ENCODE results near the gene SDR9C7. TPM values are rescaled to one million over a fixed set of nuclear protein-coding genes. Genes with fewer than 3 reads are reported as not detected.
"Not testable (repeated sequence)": the region's sequence is repeated elsewhere in the genome, so short reads cannot be mapped to it uniquely, and the experiment has no call there.

SDR9C7 gene
- total RNA-seq, 2 experiments from 2014 or later = not detected

- Mint-ChIP-seq H3K4me1 (ENCODE audit: low read depth) (peaks cover 3% of the 10 kb centered on the region), H3K9me3 (no peaks in the 10 kb centered on the region), H3K36me3 (no peaks in the 10 kb centered on the region), H3K27me3 (no peaks in the 10 kb centered on the region), H3K4me3 (no peak overlapping the region), H3K27ac (no peak overlapping the region)
- ChIA-PET POLR2A (interaction anchor here (0.6 kb wide), 1 partner anchor 412 kb away, joined by 3 read pairs; no protein-coding TSS in a partner anchor), CTCF (interaction anchor here (1.6 kb wide), 1 partner anchor 60 kb away, joined by 4 read pairs; no protein-coding TSS in a partner anchor)
- intact Hi-C loops (cut with micrococcal nuclease) = no loop called here
- no peak for DNase-seq
Observed at GRCh38 chr12:56927281-56927680, 6.9 kb downstream of the SDR9C7 start.

GRCh38 chr12:56922031-56922430 is 12.2 kb downstream of the SDR9C7 start:
- DNase-seq = no peak
- no peaks in the 10 kb centered on the region for H3K27me3 Mint-ChIP-seq
- POLR2A ChIA-PET = no interaction called here
- intact Hi-C loops (cut with micrococcal nuclease) = no loop called here
- H3K4me1 Mint-ChIP-seq (ENCODE audit: low read depth) = no peaks in the 10 kb centered on the region
- CTCF ChIA-PET = no interaction called here
- H3K4me3 Mint-ChIP-seq = no peak overlapping the region
- peaks cover 13% of the 10 kb centered on the region for H3K9me3 Mint-ChIP-seq
- no peaks in the 10 kb centered on the region for H3K36me3 Mint-ChIP-seq
- no peak overlapping the region for H3K27ac Mint-ChIP-seq

- intact Hi-C loops (cut with micrococcal nuclease) = no loop called here
- H3K36me3 Mint-ChIP-seq = no peaks in the 10 kb centered on the region
- ChIA-PET CTCF (no interaction called here), POLR2A (no interaction called here)
- H3K27me3 Mint-ChIP-seq = no peaks in the 10 kb centered on the region
- H3K9me3 Mint-ChIP-seq = peaks cover 13% of the 10 kb centered on the region
- H3K4me1 Mint-ChIP-seq (ENCODE audit: low read depth) = no peaks in the 10 kb centered on the region
- no peak for DNase-seq
- no peak overlapping the region for H3K27ac Mint-ChIP-seq
- no peak overlapping the region for H3K4me3 Mint-ChIP-seq
Observed at GRCh38 chr12:56921346-56921745, 12.9 kb downstream of the SDR9C7 start.

- H3K27me3 Mint-ChIP-seq; DNase-seq; CTCF ChIA-PET; H3K4me1 Mint-ChIP-seq (ENCODE audit: low read depth); H3K27ac Mint-ChIP-seq; H3K36me3 Mint-ChIP-seq; intact Hi-C loops (cut with micrococcal nuclease); H3K4me3 Mint-ChIP-seq; POLR2A ChIA-PET: not testable (repeated sequence)
- peaks cover 13% of the 10 kb centered on the region for H3K9me3 Mint-ChIP-seq
Observed at GRCh38 chr12:56918139-56918538, 16.1 kb downstream of the SDR9C7 start.

GRCh38 chr12:56916996-56917333 is 17.2 kb downstream of the SDR9C7 start:
- DNase-seq = no peak
- no peak overlapping the region for H3K27ac Mint-ChIP-seq
- H3K9me3 Mint-ChIP-seq = peaks cover 13% of the 10 kb centered on the region
- no peak overlapping the region for H3K4me3 Mint-ChIP-seq
- H3K36me3 Mint-ChIP-seq = no peaks in the 10 kb centered on the region
- CTCF ChIA-PET = no interaction called here
- intact Hi-C loops (cut with micrococcal nuclease) = no loop called here
- peaks cover 2% of the 10 kb centered on the region for H3K27me3 Mint-ChIP-seq
- H3K4me1 Mint-ChIP-seq (ENCODE audit: low read depth) = no peaks in the 10 kb centered on the region
- POLR2A ChIA-PET = no interaction called here

GRCh38 chr12:56916296-56916995 is 17.8 kb downstream of the SDR9C7 start:
- Mint-ChIP-seq H3K27me3 (peaks cover 3% of the 10 kb centered on the region), H3K4me3 (no peak overlapping the region), H3K36me3 (no peaks in the 10 kb centered on the region), H3K4me1 (ENCODE audit: low read depth) (no peaks in the 10 kb centered on the region), H3K27ac (no peak overlapping the region), H3K9me3 (peaks cover 13% of the 10 kb centered on the region)
- CTCF ChIA-PET = interaction anchor here (0.5 kb wide), 1 partner anchor 413 kb away, joined by 3 read pairs; no protein-coding TSS in a partner anchor
- DNase-seq = no peak
- intact Hi-C loops (cut with micrococcal nuclease) = no loop called here
- POLR2A ChIA-PET = no interaction called here

GRCh38 chr12:56914724-56915123 is 19.5 kb downstream of the SDR9C7 start:
- intact Hi-C loops (cut with micrococcal nuclease) = no loop called here
- peaks cover 6% of the 10 kb centered on the region for H3K9me3 Mint-ChIP-seq
- ChIA-PET POLR2A (interaction anchor here (0.6 kb wide), 1 partner anchor 536 kb away, joined by 3 read pairs; no protein-coding TSS in a partner anchor), CTCF (interaction anchor here (0.6 kb wide), 1 partner anchor 400 kb away, joined by 5 read pairs; no protein-coding TSS in a partner anchor)
- H3K36me3 Mint-ChIP-seq = no peaks in the 10 kb centered on the region
- H3K27ac Mint-ChIP-seq = no peak overlapping the region
- DNase-seq = no peak
- H3K4me3 Mint-ChIP-seq = no peak overlapping the region
- H3K4me1 Mint-ChIP-seq (ENCODE audit: low read depth) = no peaks in the 10 kb centered on the region
- H3K27me3 Mint-ChIP-seq = peaks cover 9% of the 10 kb centered on the region

GRCh38 chr12:56914256-56914655 is 20.0 kb downstream of the SDR9C7 start:
- Mint-ChIP-seq H3K36me3 (no peaks in the 10 kb centered on the region), H3K27me3 (peaks cover 9% of the 10 kb centered on the region), H3K27ac (no peak overlapping the region), H3K4me3 (no peak overlapping the region), H3K9me3 (peaks cover 11% of the 10 kb centered on the region), H3K4me1 (ENCODE audit: low read depth) (no peaks in the 10 kb centered on the region)
- ChIA-PET POLR2A (interaction anchor here (0.6 kb wide), 1 partner anchor 536 kb away, joined by 3 read pairs; no protein-coding TSS in a partner anchor), CTCF (no interaction called here)
- DNase-seq = no peak
- intact Hi-C loops (cut with micrococcal nuclease) = no loop called here

GRCh38 chr12:56909403-56909802 is 24.8 kb downstream of the SDR9C7 start:
- H3K36me3 Mint-ChIP-seq; CTCF ChIA-PET; DNase-seq; intact Hi-C loops (cut with micrococcal nuclease); H3K4me1 Mint-ChIP-seq (ENCODE audit: low read depth); H3K27me3 Mint-ChIP-seq; POLR2A ChIA-PET; H3K4me3 Mint-ChIP-seq; H3K27ac Mint-ChIP-seq: not testable (repeated sequence)
- H3K9me3 Mint-ChIP-seq = peaks cover 17% of the 10 kb centered on the region

- DNase-seq = no peak
- intact Hi-C loops (cut with micrococcal nuclease) = no loop called here
- no peak overlapping the region for H3K4me3 Mint-ChIP-seq
- ChIA-PET CTCF (no interaction called here), POLR2A (no interaction called here)
- no peak overlapping the region for H3K27ac Mint-ChIP-seq
- no peaks in the 10 kb centered on the region for H3K4me1 Mint-ChIP-seq (ENCODE audit: low read depth)
- peaks cover 20% of the 10 kb centered on the region for H3K9me3 Mint-ChIP-seq
- H3K27me3 Mint-ChIP-seq = peaks cover 7% of the 10 kb centered on the region
- no peaks in the 10 kb centered on the region for H3K36me3 Mint-ChIP-seq
Observed at GRCh38 chr12:56908136-56908535, 26.1 kb downstream of the SDR9C7 start.

GRCh38 chr12:56905852-56906251 is 28.4 kb downstream of the SDR9C7 start:
- Mint-ChIP-seq H3K27ac (no peak overlapping the region), H3K9me3 (peaks cover 33% of the 10 kb centered on the region), H3K36me3 (peaks cover 7% of the 10 kb centered on the region), H3K4me3 (no peak overlapping the region), H3K4me1 (ENCODE audit: low read depth) (no peaks in the 10 kb centered on the region), H3K27me3 (peaks cover 3% of the 10 kb centered on the region)
- intact Hi-C loops (cut with micrococcal nuclease) = no loop called here
- CTCF ChIA-PET = no interaction called here
- DNase-seq = no peak
- POLR2A ChIA-PET = no interaction called here

- Mint-ChIP-seq H3K27ac (no peak overlapping the region), H3K27me3 (no peaks in the 10 kb centered on the region), H3K36me3 (peaks cover 11% of the 10 kb centered on the region), H3K4me1 (ENCODE audit: low read depth) (no peaks in the 10 kb centered on the region), H3K4me3 (no peak overlapping the region), H3K9me3 (peaks cover 32% of the 10 kb centered on the region)
- CTCF ChIA-PET = no interaction called here
- no peak for DNase-seq
- POLR2A ChIA-PET = interaction anchor here (0.6 kb wide), 1 partner anchor 310 kb away, joined by 3 read pairs; no protein-coding TSS in a partner anchor
- intact Hi-C loops (cut with micrococcal nuclease) = no loop called here
Observed at GRCh38 chr12:56903374-56903773, 30.8 kb downstream of the SDR9C7 start.

GRCh38 chr12:56901313-56901712 is 32.9 kb downstream of the SDR9C7 start:
- intact Hi-C loops (cut with micrococcal nuclease); POLR2A ChIA-PET; CTCF ChIA-PET; DNase-seq; H3K27ac Mint-ChIP-seq; H3K4me3 Mint-ChIP-seq; H3K27me3 Mint-ChIP-seq; H3K4me1 Mint-ChIP-seq (ENCODE audit: low read depth): not testable (repeated sequence)
- peaks cover 11% of the 10 kb centered on the region for H3K36me3 Mint-ChIP-seq
- H3K9me3 Mint-ChIP-seq = peaks cover 32% of the 10 kb centered on the region
